ENCODE data around the gene MRFAP1.
"Not testable (repeated sequence)": the region's sequence is repeated elsewhere in the genome, so short reads cannot be mapped to it uniquely, and the experiment has no call there.

MRFAP1 gene

DNA sequence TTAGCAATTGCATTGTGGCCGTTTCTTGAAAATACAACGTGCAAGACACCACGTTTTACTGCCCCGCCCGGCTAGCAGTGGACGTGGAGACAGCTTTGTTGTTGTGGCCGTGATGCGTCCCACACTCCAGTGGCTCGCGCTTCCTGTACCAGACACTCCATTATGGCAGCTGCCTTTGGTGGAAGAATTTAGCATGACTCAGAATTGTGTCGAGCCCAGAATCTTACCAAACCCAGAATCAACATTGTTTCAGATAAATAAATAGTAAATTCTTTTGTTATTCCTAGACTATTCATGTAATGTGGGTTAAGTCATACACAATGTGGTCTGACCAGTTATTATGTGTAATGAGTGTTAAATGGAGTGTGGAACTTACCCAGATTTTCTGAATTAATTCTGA lies 27.9 kb downstream of the MRFAP1 start:
- DNase-seq (ENCODE audit: low read depth), result no peak

DNA sequence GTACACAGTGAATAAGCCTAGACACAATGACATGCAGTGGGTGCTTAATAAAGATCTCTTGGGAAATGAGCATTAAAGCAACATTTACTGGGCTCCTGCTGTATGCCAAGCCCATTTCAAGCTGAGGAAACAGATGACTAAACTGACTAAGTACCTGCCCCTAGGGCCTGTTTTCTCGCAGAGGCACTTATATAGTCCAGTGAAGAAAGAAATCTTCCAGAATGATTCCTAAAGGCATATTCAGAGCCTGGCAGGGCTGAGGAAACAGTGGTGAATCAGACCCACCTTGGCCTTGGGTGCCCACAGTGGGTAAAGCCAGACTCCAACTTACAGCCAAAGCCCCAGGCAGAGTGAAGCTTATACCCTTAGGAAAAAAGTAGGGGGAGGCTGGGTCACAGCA lies 31.2 kb downstream of the MRFAP1 start:
- no peak for DNase-seq (ENCODE audit: low read depth)

DNA sequence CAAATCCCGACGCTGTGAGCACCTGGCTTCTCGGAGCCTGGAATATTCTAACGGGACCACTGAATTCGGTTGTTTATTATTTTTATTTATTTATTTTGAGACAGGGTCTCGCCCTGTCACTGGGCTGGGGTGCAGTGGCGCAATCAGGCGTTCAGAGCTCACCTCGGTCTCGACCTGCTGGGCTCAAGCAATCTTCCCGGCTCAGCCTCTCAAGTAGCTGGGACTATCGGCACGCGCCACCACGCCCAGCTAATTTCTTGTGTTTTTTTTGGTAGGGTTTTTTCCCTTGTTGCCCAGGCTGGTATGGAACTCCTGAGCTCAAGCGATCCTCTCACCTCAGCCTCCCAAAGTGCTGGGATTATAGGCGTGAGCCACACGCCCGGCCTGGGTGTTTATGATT lies 31.6 kb downstream of the MRFAP1 start:
- no peak for DNase-seq (ENCODE audit: low read depth)

DNA sequence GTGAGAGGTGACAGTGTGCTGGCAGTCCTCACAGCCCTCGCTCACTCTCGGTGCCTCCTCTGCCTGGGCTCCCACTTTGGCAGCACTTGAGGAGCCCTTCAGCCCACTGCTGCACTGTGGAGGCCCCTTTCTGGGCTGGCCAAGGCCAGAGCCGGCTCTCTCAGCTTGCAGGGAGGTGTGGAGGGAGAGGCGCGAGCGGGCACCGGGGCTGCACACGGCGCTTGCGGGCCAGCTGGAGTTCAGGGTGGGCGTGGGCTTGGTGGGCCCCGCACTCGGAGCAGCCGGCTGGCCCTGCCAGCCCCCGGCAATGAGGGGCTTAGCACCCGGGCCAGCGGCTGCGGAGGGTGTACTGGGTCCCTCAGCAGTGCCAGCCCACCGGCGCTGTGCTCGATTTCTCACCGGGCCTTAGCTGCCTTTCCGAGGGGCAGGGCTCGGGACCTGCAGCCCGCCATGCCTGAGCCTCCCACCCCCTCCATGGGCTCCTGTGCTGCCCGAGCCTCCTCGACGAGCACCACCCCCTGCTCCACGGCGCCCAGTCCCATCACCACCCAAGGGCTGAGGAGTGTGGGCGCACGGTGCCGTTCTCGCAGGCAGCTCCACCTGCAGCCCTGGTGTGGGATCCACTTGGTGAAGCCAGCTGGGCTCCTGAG lies 32.2 kb downstream of the MRFAP1 start:
- not testable (repeated sequence) for DNase-seq (ENCODE audit: low read depth)

DNA sequence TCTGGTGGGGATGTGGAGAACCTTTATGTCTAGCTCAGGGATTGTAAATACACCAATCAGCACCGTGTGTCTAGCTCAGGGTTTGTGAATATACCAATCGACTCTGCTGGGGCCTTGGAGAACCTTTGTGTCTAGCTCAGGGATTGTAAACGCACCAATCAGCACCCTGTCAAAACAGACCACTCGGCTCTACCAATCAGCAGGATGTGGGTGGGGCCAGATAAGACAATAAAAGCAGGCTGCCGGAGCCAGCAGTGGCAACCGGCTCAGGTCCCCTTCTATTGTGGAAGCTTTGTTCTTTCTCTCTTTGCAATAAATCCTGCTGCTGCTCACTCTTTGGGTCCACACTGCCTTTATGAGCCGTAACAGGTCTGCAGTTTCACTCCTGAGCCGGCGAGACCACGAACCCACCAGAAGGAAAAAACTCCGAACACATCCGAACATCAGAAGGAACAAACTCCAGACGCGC lies 32.7 kb downstream of the MRFAP1 start:
- not testable (repeated sequence) for DNase-seq (ENCODE audit: low read depth)

DNA sequence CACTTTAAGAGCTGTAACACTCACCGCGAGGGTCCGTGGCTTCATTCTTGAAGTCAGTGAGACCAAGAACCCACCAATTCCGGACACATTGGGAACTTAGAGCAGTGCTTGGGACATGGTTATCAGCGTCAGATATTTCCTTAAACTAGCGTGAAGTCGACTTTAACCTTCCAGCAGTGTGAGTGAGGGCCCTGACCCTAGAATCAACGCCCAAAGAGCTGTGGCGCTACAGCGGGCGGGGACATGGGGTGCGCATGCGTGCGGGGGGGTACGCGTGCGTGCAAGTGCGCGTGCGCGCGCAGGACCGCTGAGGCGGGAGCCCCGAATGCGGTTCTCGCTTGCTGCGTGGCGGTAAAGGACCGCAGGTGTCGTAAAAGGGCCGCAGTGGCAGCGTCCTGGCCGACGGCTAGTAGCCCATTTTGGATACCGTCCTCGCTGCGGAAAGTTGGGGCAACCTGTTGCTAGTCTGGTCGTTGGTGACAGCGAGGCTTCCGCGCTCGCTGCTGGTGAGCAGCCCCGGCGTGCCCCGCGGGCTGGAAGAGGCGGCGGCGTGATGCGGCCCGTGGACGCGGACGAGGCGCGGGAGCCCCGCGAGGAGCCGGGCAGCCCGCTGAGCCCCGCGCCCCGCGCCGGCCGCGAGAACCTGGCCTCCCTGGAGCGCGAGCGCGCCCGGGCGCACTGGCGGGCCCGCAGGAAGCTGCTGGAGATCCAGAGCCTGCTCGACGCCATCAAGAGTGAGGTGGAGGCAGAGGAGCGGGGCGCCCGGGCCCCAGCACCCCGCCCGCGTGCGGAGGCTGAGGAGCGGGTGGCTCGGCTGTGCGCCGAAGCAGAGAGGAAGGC lies 33.4 kb downstream of the MRFAP1 start:
- DNase-seq (ENCODE audit: low read depth), result peak; percentile 71

DNA sequence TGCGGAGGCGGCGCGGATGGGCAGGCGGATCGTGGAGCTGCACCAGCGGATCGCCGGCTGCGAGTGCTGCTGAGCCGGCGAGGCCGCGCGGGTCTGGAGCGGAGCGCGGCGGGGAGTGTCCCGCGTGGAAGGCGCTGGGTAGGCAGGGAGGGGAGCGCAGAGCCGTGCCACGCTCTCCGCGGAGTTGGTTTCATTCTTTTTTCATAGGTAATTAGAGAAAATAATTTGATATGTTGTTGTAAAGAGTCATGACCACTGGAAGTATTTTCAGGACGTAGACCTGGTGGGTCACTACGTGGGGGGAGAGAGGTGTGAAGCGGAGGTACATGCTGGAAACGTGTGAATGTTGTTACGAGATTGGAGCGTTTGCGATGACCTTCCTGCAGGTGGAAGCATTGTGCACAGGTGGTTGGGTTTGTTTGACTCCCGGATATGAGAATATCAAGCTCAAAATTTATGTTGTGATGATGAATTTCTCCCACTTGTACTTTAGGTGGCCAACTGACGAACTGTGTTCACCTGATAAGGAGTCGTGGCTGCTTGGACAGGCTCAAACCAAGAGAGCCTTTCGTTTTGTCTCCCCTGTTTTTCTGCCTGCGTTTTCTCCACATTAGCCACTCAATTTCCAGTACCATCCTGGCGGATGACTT lies 34.1 kb downstream of the MRFAP1 start:
- DNase-seq (ENCODE audit: low read depth), result no peak

DNA sequence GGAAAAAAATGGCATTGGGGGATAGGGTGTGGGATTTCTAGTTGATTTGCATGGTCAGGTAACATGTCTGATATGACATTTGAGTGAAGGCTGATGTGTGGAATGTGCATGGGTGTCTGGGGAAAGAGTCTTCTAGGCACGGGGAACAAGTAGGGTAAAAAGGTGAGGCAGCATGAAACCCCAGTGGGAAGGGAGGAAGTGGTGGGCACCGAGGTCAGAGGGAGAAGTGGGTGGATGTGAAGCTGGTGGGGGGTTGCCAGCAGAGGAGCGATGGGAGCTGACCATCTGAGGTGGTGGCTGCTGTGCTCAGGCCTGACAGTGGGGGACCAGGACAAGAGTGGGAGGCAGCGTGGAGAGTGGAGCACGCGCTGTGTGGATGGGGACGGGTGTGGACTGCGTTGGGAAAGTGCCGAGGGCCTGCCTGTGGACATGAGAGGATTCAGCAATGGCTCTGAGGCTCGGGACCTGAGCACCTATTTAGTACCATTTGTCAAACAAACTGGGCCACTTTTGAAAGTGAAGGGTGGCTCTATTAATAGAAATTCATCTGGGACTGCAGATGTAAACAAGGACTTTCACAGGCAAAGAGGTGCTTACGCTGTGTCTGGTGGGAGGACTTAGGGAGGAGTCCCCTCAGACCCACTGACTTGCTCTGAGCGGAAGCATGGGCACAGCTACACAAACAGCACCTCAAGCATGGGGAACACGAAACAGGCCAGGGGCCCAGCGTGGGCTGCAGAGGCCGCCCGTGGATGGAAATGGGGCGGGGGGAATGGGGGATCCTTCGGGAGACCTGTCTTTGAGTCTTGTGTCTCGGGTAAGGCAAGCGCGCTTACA lies 36.5 kb downstream of the MRFAP1 start:
- DNase-seq (ENCODE audit: low read depth), result no peak

DNA sequence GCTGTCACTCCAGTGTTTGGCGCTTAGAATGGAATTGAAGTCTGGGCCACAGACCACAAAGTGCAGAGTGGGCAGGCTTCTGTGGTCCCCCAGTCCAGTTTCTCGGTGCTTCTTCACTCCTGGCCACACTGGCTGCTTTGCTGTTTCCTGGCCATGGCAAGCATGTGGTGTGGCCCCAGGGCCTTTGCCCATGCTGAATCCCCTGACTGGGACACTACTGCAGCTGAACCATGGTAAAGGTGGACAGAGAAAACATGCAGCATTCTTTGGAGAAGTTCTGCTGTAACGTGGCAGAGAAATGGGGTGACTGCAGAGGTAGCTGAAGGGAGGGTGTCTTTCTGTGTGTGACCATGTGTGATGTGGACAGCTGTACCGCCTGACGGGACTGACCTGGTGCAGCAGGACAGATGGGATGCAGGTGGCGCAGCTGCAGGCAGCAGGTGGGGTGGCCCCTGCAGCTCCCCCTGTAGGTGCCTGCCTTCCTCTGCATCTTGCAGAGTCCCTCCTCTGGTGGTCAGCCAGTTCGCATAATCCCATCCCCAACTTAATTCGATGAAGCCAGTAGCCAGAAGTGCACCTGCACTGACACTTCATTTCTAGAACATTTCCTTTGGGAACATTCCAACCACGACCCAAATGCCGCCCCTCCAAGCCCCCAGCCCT lies 40.0 kb downstream of the MRFAP1 start:
- no peak for DNase-seq (ENCODE audit: low read depth)

DNA sequence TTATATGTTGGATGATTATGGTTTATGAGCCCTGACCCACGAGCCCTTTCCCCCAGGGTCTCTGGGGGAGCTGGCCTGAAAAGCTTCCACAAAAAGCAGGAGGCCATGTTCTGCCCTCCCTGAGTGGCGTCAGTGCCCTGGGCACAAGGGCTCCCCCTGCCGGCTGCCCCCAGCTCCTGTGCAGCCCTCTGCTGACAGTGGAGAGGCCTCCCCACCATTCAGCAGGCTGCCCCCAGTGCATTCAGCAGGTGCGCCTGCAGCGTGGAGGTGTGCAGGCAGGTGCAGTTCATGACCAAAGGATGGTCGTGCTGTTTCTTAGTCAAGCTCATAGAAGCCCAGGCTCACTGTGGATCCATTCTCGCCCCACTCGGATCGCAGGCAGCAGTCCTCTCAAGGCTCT lies 40.7 kb downstream of the MRFAP1 start:
- DNase-seq (ENCODE audit: low read depth), result no peak

DNA sequence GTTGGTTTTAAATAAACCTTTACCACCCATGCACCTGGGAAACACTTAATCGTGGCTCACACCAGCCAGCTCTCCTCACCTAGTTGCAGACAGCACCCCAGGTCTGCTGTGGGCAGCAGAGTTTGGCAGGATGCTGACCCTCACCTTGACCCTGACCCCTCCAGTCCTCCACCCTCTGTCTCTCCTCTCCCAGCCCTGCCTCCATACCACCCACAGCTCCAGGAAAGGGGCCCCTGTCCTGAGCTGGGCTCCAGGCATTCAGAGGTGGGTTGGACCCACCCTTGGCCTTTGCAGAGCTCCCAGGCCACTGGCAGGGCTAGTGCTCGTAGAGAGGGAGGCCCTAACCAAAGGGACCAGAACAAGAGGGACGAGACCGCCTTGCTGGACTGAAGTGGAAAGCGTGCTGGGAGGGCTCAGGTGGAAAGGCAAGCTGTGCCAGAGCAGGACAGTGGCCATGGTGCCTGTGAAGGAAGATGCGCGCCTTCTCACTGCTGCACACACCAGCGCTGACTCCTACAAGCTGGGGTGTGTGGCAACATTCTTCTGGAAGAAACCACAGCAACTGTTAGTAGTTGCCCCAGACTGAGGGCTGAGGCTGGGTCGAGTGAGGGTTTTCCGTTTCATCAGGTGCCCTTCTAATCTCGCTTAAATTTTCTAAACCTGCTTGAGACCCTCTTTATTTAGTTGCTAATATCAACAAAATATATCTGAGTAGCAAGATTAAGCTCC lies 42.5 kb downstream of the MRFAP1 start:
- no peak for DNase-seq (ENCODE audit: low read depth)

DNA sequence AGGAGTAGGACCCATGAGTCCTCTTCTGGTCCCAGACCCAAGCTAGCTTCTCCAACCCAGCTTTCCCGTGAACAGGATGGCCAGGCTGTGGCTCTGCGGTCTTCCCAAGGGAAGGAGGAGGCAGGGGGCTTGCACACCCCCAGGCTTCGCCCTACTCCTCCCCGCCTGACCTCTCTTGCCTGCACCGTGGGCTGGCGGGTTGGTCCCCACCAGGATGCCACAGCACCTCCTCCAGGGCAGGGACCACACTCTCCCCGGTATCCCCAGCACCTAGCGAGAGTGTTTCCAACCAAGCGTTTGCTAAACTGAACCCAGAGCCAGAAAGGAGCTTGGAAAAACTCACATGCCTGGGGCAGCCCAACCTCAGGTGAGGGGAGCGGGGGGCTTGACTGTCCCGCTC lies 44.2 kb downstream of the MRFAP1 start:
- no peak for DNase-seq (ENCODE audit: low read depth)

DNA sequence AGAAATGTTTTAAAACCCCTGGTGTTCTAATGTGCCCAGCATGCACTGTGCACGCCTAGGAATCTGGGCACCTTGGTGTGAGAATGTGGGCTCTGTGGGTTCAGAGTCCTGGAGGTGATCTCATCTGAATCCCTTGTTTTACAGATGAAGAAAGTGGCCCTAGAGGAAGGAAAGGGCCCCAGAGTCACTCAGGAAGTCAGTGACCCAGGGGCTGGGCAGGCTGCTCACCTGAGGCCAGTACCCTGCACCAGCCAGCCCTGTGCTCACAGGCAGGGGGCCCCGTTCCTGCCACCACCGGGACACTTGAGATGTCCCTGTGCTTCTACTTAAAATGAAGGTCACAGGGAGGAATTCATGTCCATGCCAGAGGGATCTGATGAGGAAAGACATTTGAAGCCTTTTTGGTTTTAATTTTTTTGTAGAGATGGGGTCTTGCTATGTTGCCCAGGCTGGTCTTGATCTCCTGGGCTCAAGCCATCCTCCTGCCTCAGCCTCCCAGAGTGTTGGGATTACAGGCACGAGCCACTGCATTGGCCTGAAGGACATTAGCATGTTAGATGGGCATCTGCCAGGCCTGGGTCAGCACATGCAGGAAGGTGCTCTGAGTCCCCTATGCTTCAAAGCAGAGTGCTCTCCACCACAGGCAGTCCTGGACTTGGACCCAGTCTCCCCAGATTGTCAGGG lies 45.8 kb downstream of the MRFAP1 start:
- DNase-seq (ENCODE audit: low read depth), result no peak

DNA sequence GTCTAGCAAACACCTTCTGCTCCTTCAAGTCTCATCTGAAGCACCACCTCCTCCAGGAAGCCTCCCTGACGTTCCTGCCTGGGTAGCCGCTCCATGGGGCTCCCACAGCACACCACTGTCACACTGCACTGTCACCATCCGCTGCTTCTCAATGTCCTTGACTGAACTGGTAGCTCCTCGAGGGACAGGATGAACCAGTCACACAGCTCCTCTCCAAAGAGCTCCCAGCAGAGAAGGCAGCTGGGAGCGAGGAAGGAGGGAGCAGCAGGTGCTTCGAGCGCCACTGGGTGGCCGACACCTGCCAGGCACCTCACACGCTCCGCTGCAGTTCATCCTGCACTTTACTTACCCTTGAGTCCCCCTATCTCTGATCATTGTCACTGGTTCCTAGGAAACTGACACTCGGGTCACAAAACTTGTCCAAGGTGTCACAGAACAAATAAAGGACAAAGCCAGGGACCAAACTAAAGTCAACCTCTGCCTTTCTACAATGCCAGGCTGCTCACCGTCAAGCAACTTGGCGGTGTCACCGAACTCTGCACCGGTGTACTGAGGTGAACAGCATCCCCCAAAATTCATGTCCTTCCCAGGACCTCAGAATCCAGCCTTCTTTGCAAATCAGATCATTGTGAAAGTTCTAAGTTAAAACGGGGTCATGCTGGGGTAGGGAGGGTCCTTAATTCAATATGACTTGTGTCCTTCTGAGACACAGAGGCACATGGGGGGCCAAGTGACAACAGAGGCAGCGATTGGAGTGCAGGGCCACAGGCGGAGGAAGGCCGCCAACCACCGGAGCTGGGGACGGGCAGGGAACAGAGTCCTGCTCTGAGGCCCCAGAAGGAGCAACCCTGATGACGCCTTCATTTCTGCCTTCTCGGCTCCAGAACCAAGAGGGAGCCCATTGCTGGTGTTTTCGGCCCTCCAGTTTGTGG lies 47.7 kb downstream of the MRFAP1 start:
- DNase-seq (ENCODE audit: low read depth), result no peak

DNA sequence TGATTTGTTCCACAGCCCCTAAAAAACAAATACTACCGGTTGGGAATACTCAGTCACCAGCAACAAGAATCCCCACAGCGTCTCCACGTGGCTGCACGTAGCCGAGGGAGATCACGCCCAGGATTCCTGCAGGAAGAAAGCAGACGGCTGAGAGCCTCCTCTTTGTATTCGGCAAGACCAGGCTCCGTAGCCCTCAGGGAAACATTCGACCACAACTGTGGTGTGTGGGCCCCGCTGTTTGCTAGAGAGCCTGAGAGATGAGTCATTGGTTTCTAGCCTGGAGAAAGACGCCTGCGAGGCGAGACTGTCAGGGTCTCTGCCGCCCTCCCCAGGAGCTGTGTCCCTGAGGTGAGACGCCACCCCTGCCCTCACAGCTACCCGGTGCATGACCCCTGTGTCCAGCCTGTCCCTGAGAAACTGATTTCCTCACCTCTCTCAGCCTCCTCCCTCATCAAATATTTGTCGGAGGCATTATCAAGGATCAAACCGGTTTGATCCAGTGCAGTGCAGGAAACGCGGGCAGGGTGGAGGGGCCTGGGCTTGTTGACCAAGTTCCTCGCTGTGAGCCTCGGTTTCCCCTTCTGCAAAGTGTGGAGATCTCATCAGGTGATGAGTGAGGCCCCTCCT lies 48.5 kb downstream of the MRFAP1 start:
- DNase-seq (ENCODE audit: low read depth), result peak; percentile 60

DNA sequence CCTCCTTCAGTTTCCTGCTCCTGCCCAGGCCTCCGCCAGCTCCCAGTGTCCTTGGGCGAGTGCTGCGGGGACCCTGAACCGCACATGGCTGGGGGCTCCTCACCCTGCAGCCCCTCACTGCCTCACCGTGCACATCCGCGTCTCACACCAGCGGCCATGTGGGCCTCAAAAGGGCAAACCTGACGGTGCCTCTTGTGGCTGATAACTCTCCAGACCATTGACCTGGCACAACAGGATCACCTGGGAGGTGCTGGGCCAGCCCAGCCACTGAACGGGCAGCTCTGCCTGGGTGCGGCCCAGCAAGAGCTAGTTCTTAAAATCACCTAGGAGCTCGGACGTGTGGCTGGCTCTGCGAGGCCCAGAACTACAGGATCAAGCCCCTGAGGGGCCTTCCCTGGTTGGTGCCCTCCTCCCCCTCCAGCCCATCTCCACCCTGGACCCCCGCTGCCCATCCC lies 49.0 kb downstream of the MRFAP1 start:
- no peak for DNase-seq (ENCODE audit: low read depth)

All from HS-5 (cell line).